SU-DHL-6 (cell line): ENCODE measurements around the gene MSL3B.

ENCODE experiments used
- H2AFZ ChIP-seq: fragments of 200-600 bp; sonication (generic); 2 replicates; pipeline ENCODE4 v1.6.1; 2014; ENCODE audit warnings: low read depth, mild to moderate bottlenecking, moderate library complexity, mixed read lengths, antibody characterized with exemption, low read length; ENCODE audit not compliant: severe bottlenecking
- H3F3A ChIP-seq: fragments of 200-600 bp; shearing (Covaris generic); 2 replicates; pipeline ENCODE4 v1.6.0; 2016; ENCODE audit warnings: antibody characterized with exemption, mild to moderate bottlenecking; ENCODE audit not compliant: insufficient read depth
- H3K27ac ChIP-seq: fragments of 200-600 bp; sonication (generic); 2 replicates; pipeline ENCODE4 v1.5.1; 2016; ENCODE audit warnings: low read depth, mild to moderate bottlenecking, low read length, moderate library complexity, mixed read lengths
- H3K27me3 ChIP-seq: fragments of 200-600 bp; sonication (generic), shearing (Covaris generic); 2 replicates; pipeline ENCODE4 v1.6.0; 2014; ENCODE audit warnings: mild to moderate bottlenecking, low read length
- H3K36me3 ChIP-seq: fragments of 200-600 bp; sonication (generic); 2 replicates; pipeline ENCODE4 v1.6.1; 2014; ENCODE audit warnings: mild to moderate bottlenecking, low read length, mixed read lengths
- H3K4me2 ChIP-seq: fragments of 300-600, 200-600 bp; shearing (Covaris generic), sonication (generic); 2 replicates; pipeline ENCODE4 v1.6.0; 2014; ENCODE audit warnings: low read length, low read depth, mild to moderate bottlenecking; ENCODE audit not compliant: poor library complexity, severe bottlenecking
- H3K4me3 ChIP-seq: fragments of 200-600 bp; sonication (generic); 2 replicates; pipeline ENCODE4 v1.5.1; 2014; ENCODE audit warnings: antibody characterized with exemption, low read length, mild to moderate bottlenecking, mixed read lengths; ENCODE audit not compliant: insufficient read depth, poor library complexity, severe bottlenecking
- H3K79me2 ChIP-seq: fragments of 200-600 bp; sonication (generic); 2 replicates; pipeline ENCODE4 v1.6.1; 2014; ENCODE audit warnings: mild to moderate bottlenecking, low read length, moderate library complexity; ENCODE audit not compliant: insufficient read depth
- H3K9ac ChIP-seq: fragments of 200-600 bp; sonication (generic); 2 replicates; pipeline ENCODE4 v1.7.0; 2014; ENCODE audit warnings: mild to moderate bottlenecking, low read length
- H3K9me2 ChIP-seq: fragments of 200-600 bp; sonication (generic); replicated peaks from 2 replicates; pipeline ENCODE4 v1.6.1; 2014; ENCODE audit warnings: low read length; ENCODE audit not compliant: insufficient read depth
- H3K9me3 ChIP-seq: fragments of 200-600 bp; sonication (generic); 2 replicates; pipeline ENCODE4 v1.6.1; 2014; ENCODE audit warnings: low read length, mixed read lengths; ENCODE audit not compliant: insufficient read depth
- H4K20me1 ChIP-seq: fragments of 200-600 bp; sonication (generic); 2 replicates; pipeline ENCODE4 v1.6.1; 2014; ENCODE audit warnings: low read depth, mild to moderate bottlenecking, antibody characterized with exemption, low read length, moderate library complexity, mixed read lengths
- CTCF ChIP-seq: fragments of 200-600 bp; sonication (generic); IDR thresholded peaks from one replicate; pipeline ENCODE4 v1.5.1; 2017; ENCODE audit warnings: antibody characterized with exemption, mild to moderate bottlenecking, low read length, moderate library complexity; ENCODE audit not compliant: insufficient read depth, poor library complexity, severe bottlenecking
- EZH2phosphoT487 ChIP-seq: fragments of 200-600 bp; sonication (generic), shearing (Covaris generic); conservative IDR thresholded peaks from 2 replicates; pipeline ENCODE4 v1.6.1; 2018; ENCODE audit warnings: mild to moderate bottlenecking, antibody characterized with exemption, low read length, moderate library complexity, mixed read lengths

Gene MSL3B

DNA sequence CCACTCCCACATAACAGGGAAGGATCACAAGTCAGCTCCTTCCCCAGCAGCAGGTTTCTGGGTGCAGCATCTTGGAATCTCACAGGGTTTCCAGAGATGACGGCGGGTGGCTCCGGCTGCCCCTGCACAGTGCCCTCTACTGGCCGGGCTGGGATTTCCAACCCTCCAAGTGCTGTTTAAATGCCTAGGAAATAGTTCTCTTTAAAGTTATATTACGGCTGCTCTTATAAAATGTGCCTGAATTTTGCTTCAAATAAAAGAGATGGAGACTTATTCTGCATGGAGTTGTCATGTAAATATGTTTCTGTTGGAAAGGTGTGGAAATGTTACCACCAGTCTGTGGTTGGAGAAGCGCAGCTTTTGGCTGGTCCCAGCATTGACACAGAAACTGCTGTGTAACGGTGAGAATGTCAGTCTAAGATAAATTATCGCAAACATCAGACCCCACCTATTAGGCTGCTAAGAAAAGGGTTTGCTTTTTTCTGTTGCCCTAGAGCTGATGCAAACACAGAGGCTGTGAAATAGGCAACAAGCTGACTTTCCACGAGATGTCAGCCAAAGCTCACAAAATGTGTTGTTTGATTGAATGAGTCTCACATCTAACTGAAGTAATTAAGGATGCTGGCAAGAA, 10.6 kb downstream of the MSL3B start:
- Histone ChIP-seq H3K4me2 (no peak overlapping the region), H3K36me3 (peaks cover 3% of the 10 kb centered on the region; the same call in 1 of the 2 replicates), H3K9ac (no peak overlapping the region), H3K9me2 (no peaks in the 10 kb centered on the region), H3K27me3 (no peaks in the 10 kb centered on the region), H2AFZ (peak overlapping the region; percentile 47), H3F3A (no peaks in the 10 kb centered on the region), H3K79me2 (peaks cover 17% of the 10 kb centered on the region), H3K9me3 (no peaks in the 10 kb centered on the region), H3K4me3 (no peak overlapping the region), H3K27ac (no peak overlapping the region), H4K20me1 (no peaks in the 10 kb centered on the region)
- TF ChIP-seq EZH2phosphoT487 = no peak
- TF ChIP-seq CTCF = peak; percentile 91

DNA sequence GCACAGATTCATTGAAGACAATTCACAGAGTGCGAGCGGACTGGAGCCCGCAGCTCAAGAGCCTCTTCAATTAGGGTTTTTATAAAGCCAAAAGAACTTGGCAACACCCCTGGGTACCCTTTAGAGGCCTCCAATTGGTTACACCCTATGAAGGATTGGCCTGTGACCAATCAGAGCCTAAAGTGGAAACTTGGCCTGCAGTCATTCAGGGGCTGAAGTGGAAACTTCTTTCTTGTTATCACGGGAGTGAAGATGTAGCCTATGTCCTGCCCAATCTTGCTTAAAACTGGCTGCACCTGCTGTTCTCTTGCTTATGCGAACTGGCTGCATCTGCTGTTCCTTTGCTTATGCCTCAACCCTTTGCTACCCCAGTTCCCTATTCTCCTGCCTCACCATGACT, 12.0 kb downstream of the MSL3B start:
- Histone ChIP-seq H3K4me2 (no peak overlapping the region), H2AFZ (no peak overlapping the region), H3K27me3 (no peaks in the 10 kb centered on the region), H3F3A (no peaks in the 10 kb centered on the region), H3K36me3 (peaks cover 17% of the 10 kb centered on the region), H3K9me2 (no peaks in the 10 kb centered on the region), H3K4me3 (no peak overlapping the region), H3K27ac (no peak overlapping the region), H3K9me3 (no peaks in the 10 kb centered on the region), H3K9ac (no peak overlapping the region), H3K79me2 (peaks cover 29% of the 10 kb centered on the region), H4K20me1 (peaks cover 8% of the 10 kb centered on the region; the same call in 1 of the 2 replicates)
- TF ChIP-seq EZH2phosphoT487 = no peak
- TF ChIP-seq CTCF = no peak

DNA sequence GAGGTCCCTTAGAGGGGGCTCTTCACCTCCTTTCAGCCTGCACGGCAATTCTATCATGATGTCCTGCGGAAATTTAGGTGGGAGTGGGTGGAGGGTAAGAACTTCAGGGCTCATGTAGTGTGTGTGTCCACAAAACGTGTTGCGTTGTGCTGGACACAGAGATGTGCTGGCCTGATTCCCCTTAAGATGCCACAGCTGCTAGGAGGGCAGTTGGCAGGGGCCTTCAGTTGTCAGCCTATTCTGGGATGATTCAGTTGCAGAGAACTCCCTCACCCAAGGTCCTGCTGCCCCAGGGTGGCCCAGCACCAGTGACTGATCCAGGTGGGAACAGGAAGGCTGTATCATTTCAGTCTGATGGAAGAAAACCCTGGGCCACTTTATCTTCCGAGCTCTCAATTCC, 12.8 kb downstream of the MSL3B start:
- Histone ChIP-seq H3K27ac (no peak overlapping the region), H4K20me1 (peaks cover 11% of the 10 kb centered on the region; the same call in 1 of the 2 replicates), H3K9me2 (no peaks in the 10 kb centered on the region), H3K27me3 (no peaks in the 10 kb centered on the region), H3K4me3 (peak overlapping the region; percentile 100), H3K9ac (peak overlapping the region; percentile 99; the same call in 1 of the 2 replicates), H3K79me2 (peaks cover 38% of the 10 kb centered on the region), H3K4me2 (peak overlapping the region; percentile 84), H3F3A (no peaks in the 10 kb centered on the region), H2AFZ (no peak overlapping the region), H3K36me3 (peaks cover 25% of the 10 kb centered on the region), H3K9me3 (no peaks in the 10 kb centered on the region)
- TF ChIP-seq EZH2phosphoT487 (no peak), CTCF (no peak)
